ENCODE measurements around the gene CIAPIN1.

CIAPIN1 gene

DNA sequence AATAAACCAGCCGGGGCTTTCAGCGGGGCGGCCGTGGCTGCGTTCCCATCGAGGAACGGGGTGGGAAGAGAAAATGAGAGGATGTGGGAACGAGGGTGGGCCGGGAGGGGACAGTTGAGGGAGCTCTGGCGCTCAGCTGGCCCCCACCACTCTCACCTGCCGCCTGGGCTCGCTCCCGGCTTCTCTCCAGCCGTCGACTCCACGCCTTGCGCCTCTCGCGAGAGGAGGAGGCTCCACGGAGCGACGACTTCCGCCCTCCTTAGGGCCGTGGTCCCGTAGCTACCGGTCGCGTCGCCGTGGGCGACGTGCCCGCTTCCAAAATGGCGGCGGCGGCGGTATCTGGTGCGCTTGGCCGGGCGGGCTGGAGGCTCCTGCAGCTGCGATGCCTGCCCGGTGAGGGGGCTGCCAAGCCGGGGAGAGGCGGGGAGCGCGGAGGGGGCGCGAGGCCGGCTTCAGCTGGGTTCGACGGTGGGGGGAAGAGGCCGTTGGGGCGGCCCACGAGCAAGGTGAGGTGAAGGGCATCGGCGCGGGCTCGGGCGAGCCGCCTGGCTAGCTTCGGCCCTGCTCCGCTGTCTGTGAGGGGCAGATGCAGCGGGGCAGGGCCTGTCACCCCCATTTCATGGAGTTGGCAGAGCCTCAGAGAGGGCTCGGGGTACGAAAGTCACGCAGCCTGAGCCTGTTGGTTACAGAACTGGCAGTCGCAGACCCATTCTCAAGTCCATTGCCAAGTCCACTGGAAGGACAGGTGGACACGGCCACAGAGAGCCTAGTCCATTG lies at the start of gene CIAPIN1, which contains the start of gene COQ9:
TSS of gene CIAPIN1 (minus strand) at position 200 of the 777 bp plus-strand sequence. CDS start 6,457 bp downstream, outside the sequence.
TSS of gene COQ9 (plus strand) at position 294 of the 777 bp plus-strand sequence. CDS start at position 321, 27 bp downstream.
- DNase-seq (ENCODE audit: low read depth in 2 of 2): peak; percentile 82 to 84

DNA sequence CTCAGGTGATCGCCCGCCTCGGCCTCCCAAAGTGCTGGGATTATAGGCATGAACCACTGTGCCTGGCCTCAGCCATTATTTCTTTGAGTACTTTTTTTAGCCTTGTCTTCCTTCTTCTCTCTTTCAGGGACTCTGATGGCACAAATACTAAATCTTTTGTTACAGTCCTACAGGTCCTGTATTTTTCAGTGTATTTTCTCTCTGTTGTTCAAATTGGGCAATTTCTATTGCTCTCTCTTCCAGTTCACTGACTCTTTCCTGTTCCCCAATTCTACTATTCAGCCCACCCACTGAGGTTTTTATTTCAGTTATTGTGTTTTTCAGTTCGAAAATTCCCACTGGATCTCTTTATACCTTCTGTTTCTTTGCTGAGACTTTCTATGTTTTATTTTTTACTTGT lies 46.6 kb upstream of the CIAPIN1 start:
- DNase-seq (ENCODE audit: low read depth in 2 of 2): no peak

DNA sequence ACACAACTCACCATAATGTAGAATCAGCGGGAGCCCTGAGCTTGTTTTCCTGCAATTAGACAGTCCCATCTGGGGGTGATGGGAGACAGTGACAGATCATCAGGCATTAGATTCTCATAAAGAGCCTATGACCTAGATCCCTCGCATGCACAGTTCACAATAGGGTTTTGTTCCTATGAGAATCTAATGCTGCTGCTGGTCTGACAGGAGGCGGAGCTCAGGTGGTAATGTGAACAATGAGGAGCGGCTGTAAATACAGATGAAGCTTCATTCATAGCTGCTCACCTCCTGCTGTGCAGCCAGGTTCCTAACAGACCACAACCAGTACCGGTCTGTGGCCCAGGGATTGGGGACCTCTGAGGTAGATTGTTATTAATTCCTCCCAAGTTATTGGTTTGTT lies 42.0 kb upstream of the CIAPIN1 start:
- DNase-seq (ENCODE audit: low read depth in 2 of 2): no peak

DNA sequence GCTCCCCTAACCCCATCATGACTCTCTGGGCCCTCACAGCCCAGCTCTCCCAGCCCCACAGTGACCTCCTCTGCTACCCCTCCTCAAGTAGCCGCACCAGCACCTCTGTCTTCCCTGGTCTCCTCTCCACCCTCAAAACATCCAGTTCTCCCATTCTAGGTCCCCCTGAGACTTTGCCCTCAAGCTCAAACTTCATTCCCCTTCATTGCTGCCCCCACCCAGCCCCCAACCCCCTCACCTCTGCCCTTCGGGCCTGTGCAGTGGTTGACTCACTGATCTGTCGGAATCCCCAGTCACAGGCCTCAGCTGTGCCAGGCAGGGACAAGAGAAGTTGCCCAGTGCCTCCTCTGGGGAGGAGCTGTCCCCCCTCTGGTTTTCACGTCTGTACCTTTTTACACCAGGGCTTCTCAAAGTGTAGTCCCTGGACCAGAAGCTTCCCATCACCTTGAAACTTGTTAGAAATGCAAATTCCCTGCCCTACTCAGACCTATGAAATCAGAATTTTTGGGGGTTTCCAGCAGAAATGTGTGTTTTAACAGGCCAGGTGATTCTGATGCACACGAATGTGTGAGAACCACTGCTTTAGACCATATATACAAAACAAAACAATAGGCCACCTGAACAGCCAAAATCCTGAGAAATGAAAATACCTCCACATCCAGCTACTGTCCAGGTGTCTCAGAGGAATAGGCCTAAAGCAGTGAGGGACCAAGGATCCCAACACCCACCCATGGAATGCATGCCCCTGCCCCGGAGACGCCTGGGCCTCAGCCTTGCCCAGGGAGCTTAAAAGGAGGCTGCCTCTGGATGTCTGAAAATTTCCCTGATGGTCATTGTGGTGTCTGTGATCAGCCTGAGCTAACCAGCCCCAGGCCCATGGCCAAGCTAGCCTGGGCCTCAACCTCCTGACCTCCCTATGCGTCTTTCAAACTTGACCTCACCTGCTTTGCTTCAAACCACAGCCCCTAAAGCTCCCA lies 40.0 kb upstream of the CIAPIN1 start:
- DNase-seq (ENCODE audit: low read depth in 2 of 2): no peak

DNA sequence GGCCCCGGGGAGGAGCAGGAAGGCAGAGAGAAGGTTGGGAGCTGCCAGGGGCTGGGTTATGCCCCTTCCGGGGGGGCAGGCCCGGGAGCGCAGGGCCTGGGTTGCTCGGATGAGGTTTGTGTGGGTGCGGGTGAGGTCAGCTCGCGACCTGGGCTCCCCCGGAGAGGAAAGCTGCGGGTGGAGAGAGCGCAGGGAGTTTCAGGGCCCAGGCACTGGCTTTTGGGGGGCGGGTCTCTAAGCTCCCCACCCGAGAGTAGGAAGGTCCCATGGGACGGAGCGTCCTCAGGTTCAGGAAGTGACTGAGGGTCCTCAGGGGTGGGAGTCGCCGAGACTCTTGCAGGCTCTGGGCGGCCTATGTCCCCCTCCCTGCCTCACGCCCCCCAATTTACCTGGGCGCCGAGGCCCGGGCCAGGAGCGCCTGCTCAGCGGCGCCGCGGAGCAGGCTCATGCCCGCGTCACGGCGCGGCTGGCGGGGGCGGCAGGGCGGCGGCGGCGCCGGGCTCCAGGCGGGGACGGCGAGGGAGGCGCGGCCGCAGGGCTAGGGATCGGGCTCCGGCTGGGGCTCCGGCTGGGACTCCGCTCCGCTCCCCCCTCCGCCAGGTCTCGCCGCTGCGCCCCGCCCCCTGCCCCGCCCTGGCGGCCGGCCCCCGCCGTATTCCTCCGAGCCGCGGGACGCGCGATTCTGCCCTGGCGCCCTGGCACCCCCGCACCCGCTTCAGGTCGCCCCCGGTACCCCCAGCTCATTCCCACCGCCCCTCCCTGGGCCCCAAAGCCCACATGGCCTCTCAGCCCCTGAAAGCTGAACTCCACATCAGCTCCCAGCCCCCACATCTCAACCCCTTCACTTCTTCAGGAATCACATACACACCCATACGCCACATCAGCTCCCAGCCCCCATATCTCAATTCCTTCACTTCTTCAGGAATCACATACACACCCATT lies 39.0 kb upstream of the CIAPIN1 start, which contains the start of gene DOK4:
TSS of gene DOK4 (minus strand) at position 578 of the 942 bp plus-strand sequence. CDS start 6,986 bp downstream, outside the sequence.
- DNase-seq (ENCODE audit: low read depth in 2 of 2): peak; percentile 40 to 50

DNA sequence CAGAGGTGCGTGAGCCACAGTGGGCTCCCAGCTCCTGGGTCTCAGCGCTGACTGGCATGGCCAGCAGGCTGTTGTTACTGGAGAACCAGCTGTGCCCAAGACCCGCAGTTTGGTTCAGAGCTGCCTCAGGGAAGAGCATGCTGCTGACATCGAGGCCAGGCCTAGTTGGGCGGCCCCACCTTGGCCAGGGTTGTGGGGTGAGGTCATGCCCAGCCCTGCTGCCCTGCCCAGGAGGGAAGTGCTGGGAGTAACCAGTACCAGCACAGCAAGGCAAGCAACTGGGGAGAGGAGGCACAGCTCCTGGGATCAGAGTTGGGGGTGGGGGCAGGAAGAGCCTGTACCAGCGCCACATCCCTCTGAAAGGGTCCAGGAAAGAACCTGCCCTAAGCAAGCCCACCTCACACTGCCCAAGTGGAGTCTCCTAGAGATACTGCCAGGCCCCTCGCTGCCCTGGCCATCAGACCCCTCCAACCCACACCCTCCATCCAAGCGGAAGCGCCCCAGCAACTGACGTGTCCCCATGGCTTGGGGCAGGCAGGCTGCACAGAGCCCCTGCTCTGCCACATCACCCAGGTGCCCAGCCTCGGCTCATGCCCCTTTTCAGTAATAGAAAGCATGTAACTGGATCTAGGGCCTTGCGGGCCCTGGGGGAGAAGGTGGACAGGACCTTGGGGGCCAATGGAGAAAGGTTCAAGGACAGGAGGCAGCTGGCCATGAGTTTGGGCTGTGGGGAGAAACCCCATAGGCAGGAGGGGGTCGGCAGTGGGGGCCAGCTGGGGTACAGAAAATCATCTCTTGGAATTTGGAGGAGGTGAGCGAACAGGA lies 38.1 kb upstream of the CIAPIN1 start:
- DNase-seq (ENCODE audit: low read depth in 2 of 2): no peak

DNA sequence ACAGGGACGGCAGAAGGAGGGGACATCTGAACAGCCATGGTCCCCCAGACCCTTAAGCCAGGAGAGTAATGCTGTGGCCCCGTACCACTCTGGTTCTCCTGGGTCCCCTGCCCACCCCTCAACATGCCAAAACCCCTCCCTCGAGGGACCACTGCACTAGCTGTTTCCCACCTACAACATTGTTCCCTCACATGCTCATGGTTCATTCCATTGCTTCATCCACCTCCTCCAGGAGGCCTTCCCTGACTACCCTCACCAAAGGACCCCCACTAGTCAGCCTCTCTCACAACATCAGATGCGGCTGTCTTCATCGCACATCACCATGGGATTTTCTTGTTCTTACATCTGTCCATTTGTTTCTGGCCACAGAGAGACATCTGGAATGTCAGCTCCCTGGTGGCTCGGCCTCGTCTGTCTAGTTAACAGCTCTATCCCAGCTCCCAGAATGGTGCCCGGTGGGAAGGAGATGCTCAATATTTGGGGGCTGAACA lies 37.4 kb upstream of the CIAPIN1 start:
- DNase-seq (ENCODE audit: low read depth in 2 of 2): no peak

DNA sequence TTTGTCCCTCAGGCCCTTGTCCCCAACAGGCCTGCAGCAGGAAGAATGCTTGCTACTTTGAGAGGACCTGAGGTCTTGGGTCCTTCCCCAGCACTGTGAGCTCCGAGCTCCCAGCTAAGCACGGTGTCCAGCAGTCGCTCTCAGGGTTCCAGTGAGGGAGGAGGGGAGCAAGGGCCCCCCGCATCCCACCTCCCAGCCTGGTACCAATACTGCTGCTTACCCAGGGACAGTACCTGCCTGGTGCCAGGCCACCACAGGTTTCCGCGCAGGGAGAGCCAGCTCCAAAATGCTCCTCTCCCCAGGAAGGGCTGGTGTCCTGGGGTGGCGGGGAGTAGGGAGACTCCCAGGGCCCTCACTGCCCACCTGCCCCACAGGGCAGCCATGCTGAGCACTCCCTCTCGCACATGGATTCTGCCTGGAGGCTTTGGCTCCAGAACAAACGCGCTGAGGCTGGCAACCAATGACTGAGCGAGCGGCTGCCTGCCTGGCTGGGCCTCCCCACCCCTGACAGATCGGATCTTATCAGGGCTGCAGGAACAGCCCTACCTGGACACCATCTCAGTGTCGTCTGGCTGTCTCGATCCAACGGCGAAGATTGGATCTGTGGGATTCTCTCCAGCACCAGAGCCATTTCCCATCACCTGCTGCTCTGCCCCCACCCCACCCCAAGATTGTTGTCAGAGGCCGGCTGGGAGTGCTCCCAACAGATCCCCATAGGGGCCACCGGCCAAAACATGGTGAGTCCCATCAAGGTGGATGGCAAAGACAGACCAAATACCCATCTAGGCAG lies 36.7 kb upstream of the CIAPIN1 start:
- no peak for DNase-seq (ENCODE audit: low read depth in 2 of 2)

DNA sequence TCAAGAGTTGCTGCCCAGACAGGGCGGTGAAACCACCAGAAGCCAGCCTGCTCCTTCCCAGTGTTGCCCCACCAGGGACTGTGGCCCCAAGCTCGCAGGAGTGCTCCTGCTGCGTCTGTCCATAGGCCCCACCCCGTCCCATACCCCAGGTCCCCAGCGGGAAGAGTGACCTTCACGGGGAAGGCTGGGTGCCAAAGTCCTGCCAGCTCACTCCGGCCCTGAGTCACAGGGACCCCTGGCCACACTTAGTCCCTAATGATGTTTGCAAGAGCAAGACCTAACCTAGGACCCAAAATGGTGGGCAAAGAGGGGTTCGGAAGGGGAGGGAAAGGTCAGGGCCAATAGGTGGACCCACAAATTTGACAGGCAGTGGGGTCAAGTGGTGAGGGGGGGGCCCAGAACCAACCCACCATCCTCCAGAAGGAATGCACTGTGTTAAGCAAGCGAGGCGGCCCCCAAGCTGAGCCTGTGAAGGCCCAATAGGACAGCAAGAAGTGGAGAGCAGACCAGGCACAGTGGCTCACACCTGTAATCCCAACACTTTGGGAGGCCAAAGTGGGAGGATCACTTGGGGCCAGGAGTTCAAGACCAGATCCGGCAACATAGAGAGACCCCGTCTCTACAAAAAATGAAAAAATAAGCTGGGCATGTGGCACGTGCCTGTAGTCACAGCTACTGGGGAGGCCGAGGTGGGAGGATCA lies 35.8 kb upstream of the CIAPIN1 start:
- DNase-seq (ENCODE audit: low read depth in 2 of 2): no peak

DNA sequence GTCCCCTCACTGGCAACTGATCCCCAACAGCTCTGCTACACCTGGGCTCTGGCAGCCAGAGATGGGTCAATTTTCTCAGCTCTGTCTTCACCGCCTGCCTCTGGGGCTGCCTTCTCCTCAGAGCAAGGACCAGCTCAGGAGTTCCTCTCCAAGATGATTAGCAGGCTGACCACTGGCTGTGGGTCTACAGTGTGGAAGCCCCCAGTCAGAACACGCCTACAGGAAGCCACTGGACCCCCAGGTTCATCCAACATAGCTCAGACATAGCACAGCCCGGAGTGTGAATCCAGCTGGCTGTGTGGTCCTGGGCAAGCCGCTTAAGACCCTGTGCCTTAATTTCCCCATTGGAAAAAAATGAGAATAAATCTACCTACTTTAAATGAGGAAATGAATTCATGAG lies 34.2 kb upstream of the CIAPIN1 start:
- DNase-seq (ENCODE audit: low read depth in 2 of 2): no peak

DNA sequence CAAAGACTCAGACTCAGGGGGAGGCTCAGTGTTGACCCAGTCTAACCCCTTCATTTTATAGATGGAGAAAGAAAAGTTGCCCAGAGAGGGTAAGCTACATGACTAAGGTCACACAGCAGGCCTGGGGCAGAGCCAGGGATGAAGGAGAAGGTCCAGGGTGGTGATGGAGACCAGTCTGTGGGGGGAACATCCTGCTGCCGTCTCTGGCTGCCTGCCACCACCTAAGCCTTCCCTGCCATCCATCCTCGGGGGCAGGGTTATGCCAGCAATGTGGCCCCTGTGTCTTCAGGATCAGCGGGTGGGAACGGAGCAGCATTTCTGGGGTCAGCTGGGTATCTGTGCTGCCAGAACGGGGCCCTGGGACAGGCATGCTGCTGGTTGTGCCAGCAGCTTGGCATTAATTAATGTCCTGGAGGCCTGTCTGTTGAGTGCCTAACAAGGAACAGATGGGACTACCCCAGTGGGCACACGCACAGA lies 33.6 kb upstream of the CIAPIN1 start:
- no peak for DNase-seq (ENCODE audit: low read depth in 2 of 2)

DNA sequence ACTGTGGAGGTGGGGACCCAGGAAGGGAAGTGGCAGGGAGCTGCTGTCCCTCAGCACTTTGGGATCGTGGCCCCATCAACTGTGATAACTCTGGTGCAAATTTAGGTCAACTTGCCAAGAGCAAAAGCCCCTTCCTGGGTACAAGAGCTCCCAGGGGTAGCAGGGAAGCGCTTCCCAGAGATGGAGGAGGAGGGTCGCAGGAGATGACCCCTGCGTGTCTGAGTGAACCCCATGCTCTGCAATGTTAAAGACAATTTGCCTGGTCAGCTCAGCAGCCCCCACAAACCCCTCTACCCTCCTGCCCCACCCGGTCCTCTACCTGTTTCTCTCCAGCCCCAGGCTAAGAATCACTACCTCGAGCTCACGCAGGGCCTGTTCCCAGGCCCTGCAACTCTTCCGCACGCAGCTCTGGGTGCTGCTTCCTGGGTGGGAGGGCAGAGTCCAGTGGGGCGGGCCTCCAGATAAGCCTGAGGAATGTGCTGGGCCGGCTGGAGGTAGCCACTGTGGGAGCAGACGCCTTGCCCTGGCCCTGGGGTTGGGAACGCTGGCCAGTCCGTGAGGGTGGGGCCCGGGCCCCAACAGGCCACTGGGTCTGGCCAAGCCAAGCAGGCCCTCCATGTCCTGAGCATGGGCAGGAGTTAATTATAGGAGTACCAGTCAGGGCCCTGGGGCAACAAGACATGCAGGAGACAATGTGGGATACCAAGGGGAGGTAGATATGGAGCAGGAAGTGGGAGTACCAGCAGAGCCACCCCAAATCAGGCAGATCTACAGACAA lies 33.0 kb upstream of the CIAPIN1 start:
- no peak for DNase-seq (ENCODE audit: low read depth in 2 of 2)

DNA sequence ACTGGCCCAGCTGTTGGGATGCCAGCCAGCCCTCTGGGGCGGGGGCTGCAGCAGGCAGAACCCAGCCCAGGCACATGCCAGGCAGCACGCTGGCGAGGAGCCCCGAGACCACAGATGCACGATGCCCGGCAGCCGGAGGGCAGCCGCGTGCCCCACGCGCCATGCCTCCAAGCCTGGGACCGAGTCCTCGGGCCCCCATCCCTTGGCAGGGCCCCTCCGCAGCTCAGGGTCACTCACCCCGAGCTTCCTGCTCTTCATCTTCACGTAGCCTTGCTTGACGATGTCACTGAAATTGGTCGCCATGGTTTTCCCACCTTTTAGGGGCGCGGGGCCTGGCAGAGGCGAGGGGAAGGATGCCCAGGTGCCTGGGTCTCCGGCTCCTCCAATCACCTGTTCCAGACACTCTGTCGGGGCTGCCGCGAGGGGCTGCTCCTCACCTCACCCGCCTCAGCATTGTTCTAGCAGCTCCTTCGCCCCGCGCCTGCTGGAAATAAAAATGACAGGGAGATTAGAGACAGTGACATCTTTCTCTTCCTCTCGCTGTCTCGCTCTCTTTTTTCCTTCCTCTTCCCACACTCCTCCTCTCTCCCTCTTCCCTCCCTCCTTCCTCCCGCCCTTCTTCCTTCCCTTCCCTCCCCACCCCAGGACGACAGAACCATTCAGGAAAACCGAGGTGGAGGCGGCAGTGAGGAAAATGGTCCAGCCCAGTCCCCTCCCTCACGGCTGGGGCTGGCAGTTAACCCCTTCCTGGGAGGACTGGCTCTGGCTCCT lies 32.2 kb upstream of the CIAPIN1 start:
- no peak for DNase-seq (ENCODE audit: low read depth in 2 of 2)

DNA sequence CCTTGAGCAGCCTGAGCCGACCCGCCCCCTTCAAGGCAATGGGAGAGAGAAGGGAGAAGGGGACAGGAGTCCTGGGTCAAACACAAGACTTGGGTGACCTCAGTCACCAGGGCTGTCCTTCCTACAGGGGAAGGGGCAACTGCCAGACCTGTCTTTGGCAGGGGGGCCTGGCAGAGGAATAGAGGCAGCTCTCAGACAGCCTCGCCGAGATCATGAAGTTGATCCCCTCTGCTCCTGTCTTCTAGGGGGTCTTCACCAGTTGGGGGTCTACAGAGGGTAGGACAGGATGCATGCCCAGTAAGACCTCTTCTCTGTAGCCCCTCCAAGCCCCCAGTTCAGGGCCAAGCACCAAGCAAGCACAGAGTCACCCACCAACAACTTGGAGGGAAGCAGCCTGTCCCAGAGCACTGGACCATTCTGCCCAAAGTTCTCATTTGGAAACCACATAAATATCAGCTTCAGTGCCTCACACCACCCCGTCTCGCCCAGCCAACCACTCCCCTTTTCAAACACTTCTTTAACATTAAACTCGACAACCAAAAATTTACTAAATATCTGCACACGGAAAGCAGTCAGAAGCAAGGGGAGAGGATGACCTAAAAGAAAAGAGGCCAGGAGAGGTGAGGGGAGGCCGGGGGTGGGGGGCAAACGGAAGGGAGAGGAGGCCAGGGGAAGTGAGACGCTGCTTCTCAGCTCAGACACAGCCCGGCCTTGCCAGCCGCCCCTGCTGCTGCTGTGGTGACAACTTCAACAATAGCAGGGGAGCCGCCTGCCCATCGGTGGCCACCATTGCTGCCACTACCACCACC lies 31.4 kb upstream of the CIAPIN1 start:
- DNase-seq (ENCODE audit: low read depth in 2 of 2): no peak

DNA sequence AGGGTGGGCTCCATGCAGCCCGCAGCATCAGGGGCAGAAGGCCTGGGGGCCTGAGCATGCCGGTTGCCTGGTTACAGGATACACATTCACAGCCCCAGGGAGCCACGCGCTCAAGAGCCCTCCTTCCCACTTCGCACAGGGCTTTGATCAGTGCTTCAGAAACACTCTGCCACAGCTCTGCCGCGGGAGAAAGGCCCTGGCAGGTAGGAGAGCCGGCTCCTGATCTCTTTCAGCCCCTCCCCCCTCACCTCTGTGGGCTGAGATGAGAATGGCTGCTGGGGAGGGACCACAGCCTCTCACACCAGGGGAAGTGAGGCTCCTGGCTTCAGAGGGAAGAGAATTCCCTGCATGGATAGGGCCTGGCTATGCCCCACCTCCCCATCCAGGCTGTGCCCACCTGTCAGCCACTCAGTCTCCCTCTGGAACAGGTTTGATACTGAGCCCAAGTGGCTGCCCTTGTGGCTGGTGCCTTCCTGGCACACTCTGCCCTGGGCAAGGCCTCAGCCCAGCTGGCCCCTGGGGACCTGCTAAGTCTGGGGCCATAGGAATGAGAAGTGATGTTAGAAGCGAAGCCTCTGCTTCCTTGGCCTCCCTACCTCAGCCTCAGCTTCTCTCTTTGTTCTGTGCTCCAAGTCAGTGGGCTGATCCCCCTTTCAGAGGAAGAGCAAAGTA lies 30.5 kb upstream of the CIAPIN1 start:
- no peak for DNase-seq (ENCODE audit: low read depth in 2 of 2)

All from activated CD8-positive, alpha-beta memory T cell treated with anti-CD3 and anti-CD28 coated beads for 4 hours (primary cell).